Gastroesophageal sphincter (tissue), 3 donors: ENCODE results near the gene PCMT1.

Source experiments
- EP300 ChIP-seq: sonication (generic); formaldehyde crosslinking; IDR thresholded peaks from one replicate; pipeline ENCODE4 v1.6.1; 2017; ENCODE audit warnings: antibody characterized with exemption, mild to moderate bottlenecking
- POLR2A ChIP-seq, 2 donors: fragments of 450-650 bp; IDR thresholded peaks; one replicate each; pipeline ENCODE4 v1.6.1; 2017; ENCODE audit warnings: antibody characterized with exemption in 2 of 2, mild to moderate bottlenecking in 2 of 2, moderate library complexity in 1 of 2
- POLR2AphosphoS5 ChIP-seq: sonication (generic); formaldehyde crosslinking; IDR thresholded peaks from one replicate; pipeline ENCODE4 v1.6.1; 2017; ENCODE audit warnings: antibody characterized with exemption
- TF ChIP-seq, protein P1 (sequence below), 4 experiments: fragments of 200-600 bp in 2 of 4; fragments of 450-650 bp in 2 of 4; sonication (generic) in 1 of 4; IDR thresholded peaks; one replicate each; pipeline ENCODE4 v1.5.1; 2017 to 2019; ENCODE audit warnings: antibody characterized with exemption in 4 of 4, mild to moderate bottlenecking in 2 of 4, moderate library complexity in 2 of 4

DNA sequence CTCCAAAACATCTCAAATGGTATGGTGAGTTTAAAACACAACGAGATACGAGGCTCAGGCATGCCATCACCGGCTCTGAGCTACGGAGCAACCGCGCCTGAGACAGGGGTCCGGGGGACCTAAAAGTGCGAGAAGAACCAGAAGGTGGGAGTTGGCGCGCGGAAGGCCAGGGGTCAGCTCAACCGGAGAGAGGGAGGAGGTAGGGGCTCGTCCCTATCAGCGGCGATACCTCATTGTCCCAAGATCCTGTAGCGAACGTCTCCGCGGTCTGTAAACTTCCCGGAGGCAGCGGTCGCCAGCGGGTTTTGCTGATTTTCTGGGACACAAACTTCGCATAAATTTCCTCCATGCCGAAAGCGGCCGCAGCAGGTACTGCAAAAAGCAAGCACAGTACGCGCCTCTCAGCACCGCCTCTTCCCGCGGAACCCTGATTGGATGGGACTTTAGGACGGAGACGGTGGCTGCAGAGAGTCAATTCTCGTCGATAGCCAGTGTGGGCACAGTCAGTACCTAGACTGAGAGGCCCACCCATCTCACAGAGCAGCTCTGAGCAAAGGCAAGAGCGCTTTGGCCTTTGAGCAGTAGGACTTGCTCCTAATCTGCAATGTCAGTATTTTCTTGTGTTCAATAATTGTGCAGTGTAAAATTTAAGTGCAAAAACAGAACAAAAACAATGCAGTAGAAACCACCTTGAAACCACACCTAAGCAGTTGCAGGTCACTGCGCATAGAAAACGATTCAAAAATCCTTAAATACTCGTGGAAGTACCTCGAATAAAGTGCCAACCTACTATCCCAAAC is 3.2 kb upstream of the PCMT1 start, which contains the start of gene NUP43:
- TF ChIP-seq, protein P1, sequence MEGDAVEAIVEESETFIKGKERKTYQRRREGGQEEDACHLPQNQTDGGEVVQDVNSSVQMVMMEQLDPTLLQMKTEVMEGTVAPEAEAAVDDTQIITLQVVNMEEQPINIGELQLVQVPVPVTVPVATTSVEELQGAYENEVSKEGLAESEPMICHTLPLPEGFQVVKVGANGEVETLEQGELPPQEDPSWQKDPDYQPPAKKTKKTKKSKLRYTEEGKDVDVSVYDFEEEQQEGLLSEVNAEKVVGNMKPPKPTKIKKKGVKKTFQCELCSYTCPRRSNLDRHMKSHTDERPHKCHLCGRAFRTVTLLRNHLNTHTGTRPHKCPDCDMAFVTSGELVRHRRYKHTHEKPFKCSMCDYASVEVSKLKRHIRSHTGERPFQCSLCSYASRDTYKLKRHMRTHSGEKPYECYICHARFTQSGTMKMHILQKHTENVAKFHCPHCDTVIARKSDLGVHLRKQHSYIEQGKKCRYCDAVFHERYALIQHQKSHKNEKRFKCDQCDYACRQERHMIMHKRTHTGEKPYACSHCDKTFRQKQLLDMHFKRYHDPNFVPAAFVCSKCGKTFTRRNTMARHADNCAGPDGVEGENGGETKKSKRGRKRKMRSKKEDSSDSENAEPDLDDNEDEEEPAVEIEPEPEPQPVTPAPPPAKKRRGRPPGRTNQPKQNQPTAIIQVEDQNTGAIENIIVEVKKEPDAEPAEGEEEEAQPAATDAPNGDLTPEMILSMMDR (IDR thresholded peaks at IDR 0.05), result peak; percentile 32 to 83 (median 76)
- TF ChIP-seq EP300, result no peak
- peak; percentile 88 for TF ChIP-seq POLR2AphosphoS5
- peak; percentile 22 to 38 for TF ChIP-seq POLR2A (IDR thresholded peaks at IDR 0.05)
